ENCODE results near the gene PRDM13.

PRDM13 gene

GRCh38 chr6:99607416-99608036 is 893 bp downstream of the PRDM13 start:
- Histone ChIP-seq H3K36me3 (ENCODE audit: low read depth) (no peaks in the 10 kb centered on the region), H3K9me3 (ENCODE audit: severe bottlenecking) (no peaks in the 10 kb centered on the region), H3K4me3 (ENCODE audit: severe bottlenecking) (no peak overlapping the region), H3K4me1 (ENCODE audit: insufficient read depth, poor library complexity, severe bottlenecking) (no peaks in the 10 kb centered on the region), H3K27ac (ENCODE audit: poor library complexity, severe bottlenecking) (no peak overlapping the region), H3K27me3 (ENCODE audit: insufficient read depth, poor library complexity, severe bottlenecking) (peaks cover 100% of the 10 kb centered on the region)
- TF ChIP-seq CTCF (IDR thresholded peaks at IDR 0.05; ENCODE audit: poor library complexity, severe bottlenecking) = no peak
- ATAC-seq (ENCODE audit: low read depth) (no peak), DNase-seq (ENCODE audit: low spot score) (no peak)

GRCh38 chr6:99608059-99608885 is 1.6 kb downstream of the PRDM13 start:
- no peak overlapping the region for H3K27ac ChIP-seq (ENCODE audit: poor library complexity, severe bottlenecking)
- DNase-seq (ENCODE audit: low spot score) = no peak
- peaks cover 100% of the 10 kb centered on the region for H3K27me3 ChIP-seq (ENCODE audit: insufficient read depth, poor library complexity, severe bottlenecking)
- H3K36me3 ChIP-seq (ENCODE audit: low read depth) = no peaks in the 10 kb centered on the region
- TF ChIP-seq CTCF (IDR thresholded peaks at IDR 0.05; ENCODE audit: poor library complexity, severe bottlenecking) = no peak
- H3K4me3 ChIP-seq (ENCODE audit: severe bottlenecking) = no peak overlapping the region
- ATAC-seq (ENCODE audit: low read depth) = no peak
- H3K4me1 ChIP-seq (ENCODE audit: insufficient read depth, poor library complexity, severe bottlenecking) = no peaks in the 10 kb centered on the region
- no peaks in the 10 kb centered on the region for H3K9me3 ChIP-seq (ENCODE audit: severe bottlenecking)

- H3K9me3 ChIP-seq (ENCODE audit: severe bottlenecking) = no peaks in the 10 kb centered on the region
- TF ChIP-seq CTCF (IDR thresholded peaks at IDR 0.05; ENCODE audit: poor library complexity, severe bottlenecking) = no peak
- no peaks in the 10 kb centered on the region for H3K36me3 ChIP-seq (ENCODE audit: low read depth)
- no peak for ATAC-seq (ENCODE audit: low read depth)
- H3K27ac ChIP-seq (ENCODE audit: poor library complexity, severe bottlenecking) = no peak overlapping the region
- no peak overlapping the region for H3K4me3 ChIP-seq (ENCODE audit: severe bottlenecking)
- no peaks in the 10 kb centered on the region for H3K4me1 ChIP-seq (ENCODE audit: insufficient read depth, poor library complexity, severe bottlenecking)
- H3K27me3 ChIP-seq (ENCODE audit: insufficient read depth, poor library complexity, severe bottlenecking) = peaks cover 100% of the 10 kb centered on the region
- no peak for DNase-seq (ENCODE audit: low spot score)
These were observed 2.4 kb downstream of the PRDM13 start for GRCh38 chr6:99608886-99609482.

- H3K36me3 ChIP-seq (ENCODE audit: low read depth) = no peaks in the 10 kb centered on the region
- H3K27ac ChIP-seq (ENCODE audit: poor library complexity, severe bottlenecking) = no peak overlapping the region
- no peaks in the 10 kb centered on the region for H3K4me1 ChIP-seq (ENCODE audit: insufficient read depth, poor library complexity, severe bottlenecking)
- DNase-seq (ENCODE audit: low spot score) (no peak), ATAC-seq (ENCODE audit: low read depth) (no peak)
- TF ChIP-seq CTCF (IDR thresholded peaks at IDR 0.05; ENCODE audit: poor library complexity, severe bottlenecking) = no peak
- H3K4me3 ChIP-seq (ENCODE audit: severe bottlenecking) = no peak overlapping the region
- no peaks in the 10 kb centered on the region for H3K9me3 ChIP-seq (ENCODE audit: severe bottlenecking)
- peaks cover 100% of the 10 kb centered on the region for H3K27me3 ChIP-seq (ENCODE audit: insufficient read depth, poor library complexity, severe bottlenecking)
These were observed 3.4 kb downstream of the PRDM13 start for GRCh38 chr6:99609905-99610489.
